ENCODE measurements around the gene SLC2A9.

The SLC2A9 gene

GRCh38 chr4:9962611-9963314 is 58.5 kb downstream of the SLC2A9 start:
- no peak for DNase-seq (ENCODE audit: low spot score)

DNA sequence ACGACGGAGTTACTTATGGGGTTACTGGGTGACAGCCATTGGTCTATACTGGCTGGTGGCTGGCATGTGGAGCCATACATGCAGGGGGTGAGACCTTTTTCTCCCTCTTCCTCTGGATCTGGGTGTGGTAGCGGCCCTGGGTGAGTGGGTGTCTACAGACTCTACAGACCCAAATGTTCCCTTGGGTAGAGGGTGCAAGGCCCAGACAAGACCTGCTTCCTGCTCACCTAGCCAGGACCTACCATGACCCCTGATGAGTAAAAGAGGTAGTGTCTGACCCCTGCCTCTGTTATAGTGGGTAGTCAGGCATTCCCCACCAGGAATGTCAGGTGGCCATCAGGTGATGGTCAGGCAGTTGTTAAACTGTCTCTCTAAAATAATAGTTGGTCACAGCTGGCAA is 66.8 kb downstream of the SLC2A9 start:
- no peak for DNase-seq (ENCODE audit: low spot score)

DNA sequence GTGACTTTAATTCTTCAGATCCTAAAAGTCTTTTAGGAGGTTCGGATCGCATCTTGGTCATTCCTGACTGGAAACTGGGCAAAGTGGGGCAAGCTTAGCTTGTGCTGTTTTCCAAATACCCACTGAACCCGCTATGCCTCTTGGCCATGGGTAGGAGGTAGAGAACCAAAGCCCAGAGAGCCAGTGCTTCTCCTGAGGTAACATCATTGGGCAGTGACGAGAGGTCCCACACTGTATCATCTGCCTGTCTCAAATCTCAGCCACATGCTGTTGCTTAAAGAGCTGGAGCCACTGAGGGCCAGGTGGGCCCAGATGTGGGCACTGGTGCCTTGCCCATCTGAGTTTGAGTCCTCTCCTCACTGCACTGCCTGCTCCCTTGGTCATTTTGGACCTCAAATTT is 68.2 kb downstream of the SLC2A9 start:
- no peak for DNase-seq (ENCODE audit: low spot score)

DNA sequence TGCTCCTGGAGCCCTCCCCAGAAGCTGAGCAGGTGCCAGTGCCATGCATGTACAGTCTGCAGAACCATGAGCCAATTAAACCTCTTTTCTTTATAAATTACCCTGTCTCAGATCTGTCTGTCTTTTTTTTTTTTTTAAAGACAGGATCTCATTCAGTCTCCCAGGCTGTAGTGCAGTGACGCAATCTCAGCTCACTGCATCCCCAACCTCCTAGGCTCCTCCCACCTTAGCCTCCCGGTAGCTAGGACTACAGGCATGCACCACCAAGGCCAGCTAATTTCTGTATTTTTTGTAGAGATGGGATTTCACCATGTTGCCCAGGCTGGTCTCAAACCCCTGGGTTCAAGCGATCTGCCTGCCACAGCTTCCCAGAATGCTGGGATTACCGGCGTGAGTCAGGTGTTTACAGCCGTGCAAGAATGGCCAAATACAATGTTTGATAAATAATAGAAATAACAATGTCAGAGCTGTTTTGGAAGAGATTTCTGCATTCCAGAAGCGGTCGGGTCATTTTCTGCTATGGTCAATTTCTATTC is 68.8 kb downstream of the SLC2A9 start:
- DNase-seq (ENCODE audit: low spot score) = no peak

DNA sequence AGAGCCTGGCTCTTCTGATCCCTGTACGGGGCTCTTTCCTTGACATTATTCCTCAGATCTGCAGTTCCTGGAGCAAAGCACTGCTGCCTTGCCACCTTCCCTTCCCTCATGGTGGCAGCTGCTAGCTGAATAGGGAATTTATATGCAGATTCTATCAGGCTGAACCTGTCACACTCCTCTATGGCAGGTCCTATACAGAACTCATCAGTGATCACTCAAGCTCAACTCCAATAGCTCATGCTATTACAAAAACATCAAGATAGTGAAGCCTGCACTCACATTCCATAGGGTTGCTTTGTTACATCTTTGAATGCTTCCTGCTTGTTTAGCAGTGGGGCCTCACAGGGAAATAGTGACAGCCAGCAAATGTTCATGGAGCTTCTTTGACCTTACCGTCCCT is 71.7 kb downstream of the SLC2A9 start:
- DNase-seq (ENCODE audit: low spot score) = no peak

DNA sequence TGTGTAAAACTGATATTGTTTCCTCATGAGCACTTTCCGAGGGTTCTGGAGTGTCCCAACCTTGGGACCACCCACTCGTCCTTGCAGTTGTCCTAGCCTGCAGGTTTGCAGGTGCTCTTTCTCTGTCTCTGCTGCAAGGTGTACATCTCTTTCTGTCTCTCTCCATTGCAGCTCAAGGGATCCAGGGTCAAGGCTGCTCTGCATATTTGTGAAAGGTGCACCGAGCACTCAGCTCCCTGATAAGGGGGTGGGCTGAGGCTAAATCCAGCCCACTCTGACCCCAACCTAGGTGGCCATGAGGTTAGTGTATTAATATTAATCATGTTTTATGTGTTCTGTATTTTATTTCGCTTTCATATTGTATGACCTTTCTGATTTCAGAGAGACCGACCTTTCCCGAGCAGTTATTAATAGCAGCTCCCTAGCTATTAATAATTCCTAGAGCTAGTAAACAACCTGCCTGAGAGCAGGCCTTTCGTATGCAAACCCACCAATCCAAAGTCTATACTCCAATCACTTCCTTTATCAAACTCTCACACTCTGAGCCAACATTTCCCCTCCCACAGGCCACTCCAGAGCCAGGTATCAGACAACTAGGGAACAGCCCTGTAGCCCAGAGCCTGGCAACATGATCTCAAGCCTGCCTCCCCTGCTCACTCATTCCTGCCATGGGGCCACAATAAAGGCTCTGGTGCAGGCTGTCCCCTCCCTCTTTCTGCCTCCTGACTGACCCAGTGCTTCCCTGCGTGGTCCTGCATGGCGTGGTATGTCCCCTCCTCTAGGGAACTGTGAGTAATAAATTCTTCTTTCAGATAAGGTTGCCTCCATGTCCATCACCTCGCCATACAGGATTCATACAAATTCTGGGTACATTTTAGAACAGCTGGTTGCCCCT is 73.9 kb downstream of the SLC2A9 start:
- no peak for DNase-seq (ENCODE audit: low spot score)

- DNase-seq (ENCODE audit: low spot score) = no peak
These were observed 75.1 kb downstream of the SLC2A9 start for GRCh38 chr4:9946170-9946569.

DNA sequence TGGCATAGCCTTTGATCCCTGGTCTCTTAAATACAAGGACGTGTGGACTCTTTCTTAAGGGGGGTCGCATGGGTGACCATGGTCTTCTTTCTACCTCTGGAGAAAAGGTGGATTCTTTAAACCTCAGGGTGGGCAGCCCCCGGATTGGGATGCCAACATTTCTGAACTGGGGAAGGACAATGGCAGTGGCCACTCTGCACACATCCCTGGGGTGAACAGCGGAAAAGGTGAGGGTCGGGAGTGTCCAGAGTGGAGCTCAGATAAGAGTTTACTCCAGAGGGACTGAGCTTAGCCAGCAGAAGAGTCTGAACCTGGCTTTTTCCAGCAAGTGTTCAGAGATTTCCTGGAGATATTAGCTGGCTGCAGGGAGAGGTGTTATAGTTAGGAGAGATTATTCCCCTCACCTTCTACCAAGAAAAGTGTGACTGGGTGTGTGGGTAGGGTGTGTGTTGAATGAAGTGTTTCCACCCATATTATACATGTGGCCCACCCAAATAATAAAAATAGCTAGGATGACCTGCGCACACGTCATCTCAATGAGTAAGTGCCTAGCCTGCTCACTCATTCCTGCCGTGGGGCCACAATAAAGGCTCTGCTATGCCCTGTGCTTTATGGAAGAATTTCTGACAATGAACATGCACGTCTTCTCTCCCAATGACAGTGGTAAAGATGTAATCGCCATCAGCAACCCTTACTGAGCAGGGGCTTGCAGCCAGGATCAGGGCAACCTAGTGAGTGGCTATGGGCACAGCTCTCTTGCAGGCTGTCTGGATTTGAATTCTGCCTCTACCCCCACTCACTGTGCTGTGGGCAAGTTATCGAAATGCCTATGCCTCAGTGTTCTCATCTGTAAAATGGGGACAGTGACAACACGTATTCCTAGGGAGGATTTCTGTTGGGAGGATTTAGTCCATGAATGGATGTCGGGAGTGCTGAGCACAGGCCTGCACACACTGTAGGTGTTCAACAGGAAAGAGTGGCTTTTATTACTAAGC is 76.6 kb downstream of the SLC2A9 start:
- DNase-seq (ENCODE audit: low spot score) = no peak

DNA sequence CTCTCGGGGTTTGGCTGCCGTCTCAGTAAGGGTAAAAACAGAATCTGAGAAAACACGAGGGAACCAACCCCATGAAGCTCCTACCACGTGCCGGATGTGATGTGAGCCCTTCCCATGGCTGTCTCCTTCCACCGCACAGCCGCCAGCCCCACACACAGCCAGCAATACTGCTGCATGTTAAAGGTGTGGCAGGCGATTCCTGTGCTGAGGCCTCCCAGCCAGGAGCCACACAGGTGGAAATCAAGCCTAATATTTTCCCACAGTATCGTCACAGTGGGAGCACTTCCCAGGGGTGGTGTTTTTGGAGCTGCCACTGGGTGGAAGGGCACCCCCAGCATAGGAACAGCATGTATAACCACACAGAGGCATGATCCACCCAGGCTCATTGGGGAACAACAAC is 77.5 kb downstream of the SLC2A9 start:
- no peak for DNase-seq (ENCODE audit: low spot score)

DNA sequence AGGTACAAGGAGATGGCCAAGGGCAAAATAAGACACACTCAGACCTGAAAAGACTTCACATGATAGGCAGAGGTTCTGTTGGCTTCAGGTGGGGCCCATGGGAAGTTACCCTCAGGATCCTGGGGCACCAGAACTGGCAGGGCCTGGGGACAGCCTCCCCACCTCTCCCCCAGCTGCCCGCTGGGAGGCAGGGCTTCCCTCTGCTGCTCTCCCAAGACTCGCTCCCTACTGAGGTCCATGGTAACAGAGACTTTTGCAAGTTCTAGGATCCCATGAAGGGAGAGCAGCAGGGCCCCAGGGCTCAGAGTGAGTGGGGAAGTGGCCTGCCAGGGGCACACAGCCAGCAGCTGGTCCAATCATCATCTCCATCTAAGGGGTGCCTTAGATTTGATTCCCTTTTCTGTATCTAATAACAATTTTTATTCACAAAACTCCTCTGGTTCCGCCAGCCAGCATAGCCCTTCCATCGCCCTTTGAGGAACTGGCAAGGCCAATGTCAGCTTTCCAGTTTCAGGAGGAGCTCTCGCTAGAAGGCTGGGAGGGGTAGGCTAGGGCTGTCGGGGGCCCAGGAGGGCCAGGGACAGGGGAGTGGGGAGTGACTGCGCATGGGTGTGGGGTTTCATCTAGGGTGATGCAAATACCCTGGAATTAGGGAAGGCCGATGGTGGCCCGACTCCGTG is 78.2 kb downstream of the SLC2A9 start:
- DNase-seq (ENCODE audit: low spot score) = no peak

DNA sequence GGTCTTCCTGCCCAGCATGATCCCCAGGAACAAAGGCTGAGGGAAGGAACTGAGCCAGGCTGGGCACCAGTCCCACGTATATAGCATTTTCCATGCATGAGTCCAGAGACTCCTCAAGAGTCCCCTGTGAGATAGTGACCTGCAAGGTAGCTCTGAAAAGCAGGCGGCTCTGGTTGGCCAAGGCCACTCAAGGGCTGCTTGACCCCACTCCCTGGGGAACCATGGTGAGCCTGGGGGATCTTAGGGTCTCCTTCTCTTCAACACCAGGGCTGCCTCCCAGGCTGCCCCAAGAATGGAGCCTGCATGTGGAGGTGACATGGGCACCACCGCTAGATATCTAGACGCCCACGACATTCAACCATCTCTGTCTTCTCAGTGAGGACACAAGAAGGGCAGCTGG is 79.2 kb downstream of the SLC2A9 start:
- DNase-seq (ENCODE audit: low spot score) = no peak

GRCh38 chr4:9940041-9940440 is 81.3 kb downstream of the SLC2A9 start:
- DNase-seq (ENCODE audit: low spot score) = no peak

DNA sequence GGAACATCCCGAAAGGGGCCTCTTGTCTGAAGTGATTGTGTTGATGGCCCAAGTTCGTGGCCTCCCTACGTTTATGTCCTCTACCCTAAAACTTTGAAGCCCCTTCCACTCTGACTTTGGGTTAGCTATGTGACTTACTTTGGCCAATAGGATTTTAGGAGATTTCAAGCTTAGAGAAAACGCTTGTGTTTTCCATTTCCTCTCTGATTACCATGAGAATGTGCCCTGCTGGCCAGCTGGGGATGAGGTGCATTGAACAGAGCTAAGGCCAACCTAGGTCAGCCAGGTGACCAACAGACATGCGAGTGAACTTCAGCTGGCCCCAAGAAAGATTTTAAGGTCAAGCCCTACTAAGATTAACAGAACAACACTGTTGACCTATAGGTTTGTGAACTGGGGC is 82.4 kb downstream of the SLC2A9 start:
- DNase-seq (ENCODE audit: low spot score) = no peak

- no peak for DNase-seq (ENCODE audit: low spot score)
These were observed 84.2 kb downstream of the SLC2A9 start for GRCh38 chr4:9937078-9937477.

- DNase-seq (ENCODE audit: low spot score) = no peak
These were observed 85.1 kb downstream of the SLC2A9 start for GRCh38 chr4:9936129-9936644.

GRCh38 chr4:9933956-9934355 is 87.3 kb downstream of the SLC2A9 start:
- DNase-seq (ENCODE audit: low spot score) = no peak

DNA sequence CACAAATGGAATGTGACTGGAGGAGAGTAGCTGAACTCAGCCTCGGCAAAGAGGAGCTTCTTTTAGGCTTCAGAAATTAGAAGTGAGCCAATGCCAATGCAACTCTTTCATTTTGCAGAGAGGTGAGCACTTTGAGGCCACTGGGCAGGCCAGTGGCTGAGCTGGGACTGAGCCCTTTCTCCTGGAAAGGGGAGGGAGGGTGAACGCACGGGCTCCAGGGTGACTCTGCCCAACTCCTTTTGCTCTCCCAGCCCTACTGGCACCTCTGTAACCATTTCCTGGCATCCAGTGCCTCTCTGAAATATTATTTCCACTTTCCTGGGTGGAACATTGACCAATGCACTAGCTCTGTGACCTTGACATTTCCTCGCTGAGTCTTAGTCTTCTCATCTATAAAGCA is 88.1 kb downstream of the SLC2A9 start:
- no peak for DNase-seq (ENCODE audit: low spot score)

- DNase-seq (ENCODE audit: low spot score) = no peak
These were observed 88.5 kb downstream of the SLC2A9 start for GRCh38 chr4:9932771-9933170.

- no peak for DNase-seq (ENCODE audit: low spot score)
These were observed 90.2 kb downstream of the SLC2A9 start for GRCh38 chr4:9931146-9931545.

- no peak for DNase-seq (ENCODE audit: low spot score)
These were observed 92.2 kb downstream of the SLC2A9 start for GRCh38 chr4:9929111-9929510.

DNA sequence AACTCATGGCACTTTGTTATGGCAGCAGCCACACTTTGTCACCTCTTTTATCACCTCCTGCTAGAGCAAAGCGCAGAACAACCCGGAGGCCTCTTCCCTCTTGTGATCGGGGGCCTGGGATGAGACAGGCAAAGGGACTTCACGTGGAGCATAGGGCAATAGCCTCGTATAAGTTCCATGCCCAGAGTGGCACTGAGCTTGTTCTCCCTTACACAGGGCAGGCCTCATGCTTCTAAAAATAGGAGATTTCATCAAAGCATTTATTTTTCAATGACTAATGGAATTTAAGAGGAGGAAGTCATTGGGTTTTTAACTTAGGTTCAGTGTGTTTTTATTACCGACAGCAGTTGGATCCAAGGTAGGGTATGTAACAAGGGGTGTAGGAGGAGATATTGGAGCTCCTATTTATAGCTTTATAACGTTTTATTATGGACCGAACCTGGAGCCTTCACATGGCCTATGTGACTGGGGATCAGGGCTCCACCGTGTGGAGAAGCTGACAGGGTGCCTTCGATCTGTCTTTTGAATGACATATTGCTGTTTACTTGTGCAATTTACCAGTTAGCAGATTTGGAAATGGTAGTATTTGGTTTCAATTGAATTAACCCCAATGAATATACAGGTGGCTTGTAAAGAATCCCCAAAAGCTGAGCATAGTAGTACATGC is 93.8 kb downstream of the SLC2A9 start:
- DNase-seq (ENCODE audit: low spot score) = no peak

Data from CD4-positive, alpha-beta T cell treated with Interleukin-6 at 100 ng/mL for 8 hours (primary cell).